T-helper 1 cell treated with Interleukin-12 subunit alpha and Interleukin-12 subunit beta and Interleukin-4 antibody, amounts not matched to agents 30 ng/mL and 1 ng/mL, for 36 hours (primary cell): Measurements from ENCODE around the gene S100B. TPM values are rescaled to one million over a fixed set of nuclear protein-coding genes. Genes with fewer than 3 reads are reported as not detected.

Experiments
- intact Hi-C: fragments of 100-400 bp; cut with micrococcal nuclease; formaldehyde crosslinking; loops from one replicate; pipeline ENCODE4 v1.15.1; 2024
- total RNA-seq: library from RNA; stranded (reverse); gene quantifications from 2 replicates; pipeline ENCODE4 v1.2.3, GENCODE V29; 2022

The S100B gene
- total RNA-seq, 1 donor from 2014 or later: 0.49 TPM

DNA sequence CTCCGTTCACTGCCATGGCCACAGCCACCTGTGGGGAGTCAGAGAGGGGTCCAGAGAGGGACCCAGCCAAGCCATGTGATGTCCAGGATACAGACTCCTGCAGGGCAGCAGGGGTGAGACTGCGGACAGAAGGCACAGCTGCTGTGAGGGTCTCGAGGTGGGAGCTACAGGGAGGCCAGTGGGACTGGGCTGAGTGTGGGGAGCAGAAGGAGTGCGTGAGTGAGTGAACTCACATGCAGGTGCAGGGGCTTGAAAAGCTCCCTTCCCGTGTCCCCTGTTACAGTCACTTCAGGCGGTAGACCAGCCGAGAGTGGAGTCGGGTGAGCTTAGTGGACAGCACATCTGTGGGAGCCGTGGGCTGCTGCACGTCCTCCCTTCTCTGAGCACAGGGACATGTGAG lies 42.4 kb downstream of the S100B start:
- intact Hi-C loops: no loop called here

DNA sequence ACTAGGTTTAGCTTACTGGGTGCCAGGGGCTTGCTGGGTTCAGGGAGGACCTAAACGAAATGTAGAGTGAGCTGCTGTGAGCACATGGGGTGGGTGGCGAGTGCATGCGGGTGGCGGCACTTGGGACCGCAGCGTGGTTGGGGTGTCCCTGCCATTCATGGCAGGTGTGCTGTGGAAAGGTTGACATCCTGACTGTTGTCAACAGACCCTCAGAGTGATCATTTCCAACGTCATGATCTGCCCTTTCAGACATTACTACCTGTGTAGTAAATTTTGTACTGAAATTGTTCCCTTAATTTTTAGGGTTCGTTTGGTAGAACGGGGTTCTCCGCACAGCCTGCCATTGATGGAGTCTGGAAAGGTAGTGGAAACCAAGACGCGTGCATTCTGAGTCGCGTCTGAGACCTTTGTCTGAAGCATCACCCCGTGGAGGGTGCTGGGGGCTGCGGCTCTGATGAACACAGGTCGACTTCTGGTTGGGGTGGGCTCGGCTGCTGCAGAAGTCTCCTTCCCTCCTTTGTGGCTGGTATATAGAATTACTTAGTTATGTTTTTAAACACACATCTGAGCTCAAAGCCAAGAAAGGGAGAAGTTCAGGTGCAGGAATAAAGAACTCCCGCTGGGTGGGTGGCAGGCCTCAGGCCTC lies 43.3 kb downstream of the S100B start:
- intact Hi-C loops: no loop called here

DNA sequence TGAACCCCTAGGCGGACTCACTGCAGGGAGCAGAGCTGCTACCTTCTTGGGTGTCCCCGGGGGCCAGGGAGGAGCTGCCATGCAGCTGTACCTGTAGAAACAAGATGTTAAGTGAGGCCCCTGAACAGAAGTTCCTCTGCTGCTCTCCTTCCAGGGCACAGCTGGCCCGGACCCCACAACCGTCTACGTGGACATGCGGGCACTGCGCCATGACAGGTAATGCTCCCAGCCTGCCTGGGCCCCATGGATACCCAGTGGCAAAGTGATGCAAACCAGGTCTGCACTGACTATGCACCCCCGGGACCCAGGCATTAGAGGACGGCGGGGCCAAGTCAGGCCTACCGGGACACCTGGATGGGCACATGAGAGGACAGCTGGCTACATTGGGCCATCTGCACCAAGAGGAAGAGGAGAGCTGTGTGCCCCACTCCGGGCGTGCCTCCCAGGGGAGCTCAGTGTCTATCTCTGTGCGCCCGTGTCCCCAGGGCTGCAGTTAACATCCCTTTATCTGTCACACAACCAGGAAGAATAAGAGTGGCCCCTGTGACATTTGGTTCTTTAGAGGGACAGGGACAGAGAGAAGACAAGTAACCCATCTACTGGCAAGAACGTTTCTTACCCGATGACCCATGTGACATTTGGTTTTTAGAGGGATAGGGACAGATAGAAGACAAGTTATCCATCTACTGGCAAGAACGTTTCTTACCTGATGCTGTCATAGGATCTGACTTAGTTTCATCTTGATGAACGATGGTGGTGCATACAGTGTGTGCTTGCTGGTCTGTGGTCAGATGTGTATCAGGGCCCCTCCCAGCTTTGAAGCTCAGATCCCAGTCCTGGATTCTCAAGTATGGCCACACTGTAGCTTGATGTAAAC lies 44.1 kb downstream of the S100B start:
- intact Hi-C loops: no loop called here

DNA sequence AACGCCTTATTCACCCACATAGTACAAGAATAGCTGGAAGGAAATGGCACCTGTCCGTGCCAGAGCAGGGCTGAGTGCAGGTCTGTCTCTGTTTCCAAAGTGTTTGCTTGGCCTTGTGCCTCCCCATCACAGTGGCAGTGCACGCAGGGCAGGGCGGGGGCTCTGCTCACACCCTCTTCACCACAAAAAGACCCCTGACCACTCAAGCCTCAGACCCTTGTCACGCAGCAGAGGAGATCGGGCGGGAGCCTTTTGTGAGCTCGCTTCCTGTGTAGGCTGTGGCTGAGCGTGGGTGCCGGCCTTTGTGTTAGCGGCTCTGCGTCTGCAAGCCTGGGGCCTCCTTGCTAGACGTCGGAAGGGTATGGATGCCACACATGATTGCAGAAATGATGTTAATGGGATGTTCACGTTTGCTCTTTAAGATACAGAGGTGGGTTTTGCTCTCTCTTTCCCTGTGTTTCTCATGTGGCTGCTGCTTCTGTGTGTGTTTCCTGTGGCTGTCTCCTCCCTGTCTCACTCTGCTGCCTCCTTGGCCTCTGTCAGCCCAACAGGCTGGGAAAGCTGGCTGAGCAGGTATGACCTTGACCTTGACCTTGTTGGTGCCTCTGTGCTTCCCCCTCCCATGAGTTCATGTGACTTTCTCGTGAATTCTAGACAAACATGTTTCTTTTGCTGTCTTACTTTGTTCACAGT lies 45.4 kb downstream of the S100B start:
- intact Hi-C loops: loop anchor here (1.0 to 2.0 kb wide), 6 partner anchors 8 to 236 kb away; partner anchors contain the start of genes C21orf58, DIP2A and PRMT2

DNA sequence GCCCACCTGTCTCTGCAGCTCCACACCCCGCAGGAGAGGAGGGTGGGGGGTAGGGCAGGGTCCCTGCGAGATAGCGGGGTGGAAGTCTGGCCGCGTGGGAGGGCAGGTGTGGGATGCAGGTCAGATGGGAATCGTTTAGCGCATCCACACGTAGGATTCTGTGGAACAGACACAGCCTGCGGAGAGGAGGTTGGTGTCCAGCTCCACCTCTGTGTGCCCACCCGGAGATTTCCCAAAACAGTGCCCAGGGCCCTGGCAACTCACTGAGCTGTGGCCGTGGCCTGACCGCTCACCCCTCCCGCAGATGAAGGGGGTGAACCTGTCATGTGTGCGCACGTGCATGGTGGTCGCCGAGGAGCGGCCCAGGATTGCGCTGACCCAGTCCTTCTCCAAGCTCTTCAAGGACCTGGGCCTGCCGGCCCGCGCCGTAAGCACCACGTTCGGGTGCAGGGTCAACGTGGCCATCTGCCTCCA lies 46.9 kb downstream of the S100B start:
- intact Hi-C loops: loop anchor here (2.0 kb wide), 3 partner anchors 65 to 189 kb away; partner anchors contain the start of gene DIP2A

DNA sequence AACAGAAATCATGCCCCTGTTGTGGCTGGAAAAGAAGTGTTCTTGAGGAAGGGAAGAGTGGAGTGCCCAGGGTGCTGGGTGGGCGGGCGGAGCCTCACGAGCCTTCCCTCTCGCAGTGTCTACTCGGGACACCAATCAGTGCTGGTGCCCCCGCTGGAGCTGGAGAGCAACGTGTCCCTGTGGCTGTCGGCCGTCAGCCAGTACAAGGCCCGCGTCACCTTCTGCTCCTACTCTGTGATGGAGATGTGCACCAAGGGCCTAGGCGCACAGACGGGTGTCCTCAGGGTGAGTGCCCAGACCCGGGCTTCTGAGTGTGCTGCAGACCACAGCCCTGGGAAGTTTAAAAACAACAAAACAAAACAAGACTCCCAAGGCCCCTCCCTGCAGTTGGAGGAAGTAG lies 47.4 kb downstream of the S100B start:
- intact Hi-C loops: no loop called here

DNA sequence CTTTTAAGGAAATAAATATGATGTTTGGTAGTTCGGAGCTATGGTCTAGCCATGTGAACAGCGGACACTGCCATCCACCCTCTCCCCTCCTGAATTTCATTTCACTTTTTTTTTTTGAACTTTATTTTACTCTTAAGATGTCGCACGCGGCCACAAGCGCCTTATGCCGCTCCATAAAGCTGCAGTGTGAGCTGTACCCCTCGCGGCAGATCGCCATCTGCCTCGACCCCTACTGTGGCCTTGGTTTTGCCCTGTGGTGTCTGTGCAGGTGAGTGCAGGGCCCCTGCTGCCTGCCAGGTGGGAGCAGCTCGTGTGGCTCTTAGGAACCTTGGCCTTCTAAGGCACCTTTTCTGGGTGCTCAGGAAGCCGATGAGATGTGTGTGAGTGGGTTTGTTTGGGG lies 48.1 kb downstream of the S100B start:
- intact Hi-C loops: no loop called here

DNA sequence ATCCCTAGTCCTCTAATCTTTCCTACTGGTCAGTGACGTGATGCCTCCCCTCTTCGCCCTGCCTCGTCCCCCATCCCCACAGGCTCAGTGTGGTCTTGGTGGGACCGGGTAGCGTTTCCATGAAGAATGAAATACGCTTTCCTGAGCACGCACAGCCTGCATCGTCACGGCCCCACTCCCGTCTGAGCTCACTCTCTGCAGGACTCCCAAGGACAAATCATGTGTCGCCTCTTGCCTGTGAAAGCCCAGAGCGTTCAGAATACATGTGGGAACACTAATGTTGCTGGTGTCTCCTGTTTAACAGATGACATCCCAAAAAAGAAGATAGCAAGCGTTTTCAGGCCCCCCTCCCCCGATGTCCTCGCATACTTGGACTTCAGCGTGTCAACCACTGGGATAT lies 49.2 kb downstream of the S100B start:
- intact Hi-C loops: no loop called here

- intact Hi-C loops: no loop called here
Measured at GRCh38 chr21:46555225-46555617, 49.7 kb downstream of the S100B start.

DNA sequence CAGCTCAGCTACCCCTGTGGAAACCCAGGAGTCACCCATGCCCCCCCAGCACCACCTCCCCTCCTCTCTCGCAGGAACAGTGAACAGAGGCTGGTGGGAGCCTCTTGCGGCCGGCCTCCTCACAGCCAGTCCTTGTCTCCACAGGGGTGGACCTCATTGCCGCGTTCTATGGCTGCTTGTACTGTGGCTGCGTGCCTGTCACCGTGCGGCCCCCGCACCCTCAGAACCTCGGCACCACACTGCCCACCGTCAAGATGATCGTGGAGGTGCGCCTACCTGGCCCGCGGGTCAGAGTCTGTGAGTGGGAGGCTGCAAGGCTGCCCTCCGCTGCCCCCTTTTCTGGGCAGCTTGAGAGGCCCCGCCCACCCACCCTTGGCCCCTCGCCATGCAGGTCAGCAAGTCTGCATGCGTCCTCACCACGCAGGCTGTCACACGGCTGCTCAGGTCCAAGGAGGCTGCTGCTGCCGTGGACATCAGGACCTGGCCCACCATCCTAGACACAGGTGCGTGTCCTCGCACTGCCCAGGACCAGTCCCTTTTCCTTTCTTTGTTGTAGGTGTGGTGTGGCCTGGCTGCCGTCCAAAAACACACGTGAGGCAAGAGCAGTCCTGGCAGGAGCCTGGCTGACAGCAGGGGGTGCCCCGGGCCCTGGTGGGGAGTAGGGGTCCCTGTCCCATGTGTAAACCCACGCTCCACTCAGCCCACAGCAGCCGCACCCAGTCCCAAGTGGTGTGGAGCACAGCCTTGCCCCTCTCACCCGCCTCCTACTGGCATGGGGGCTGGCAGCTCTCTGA lies 50.3 kb downstream of the S100B start:
- intact Hi-C loops: no loop called here

DNA sequence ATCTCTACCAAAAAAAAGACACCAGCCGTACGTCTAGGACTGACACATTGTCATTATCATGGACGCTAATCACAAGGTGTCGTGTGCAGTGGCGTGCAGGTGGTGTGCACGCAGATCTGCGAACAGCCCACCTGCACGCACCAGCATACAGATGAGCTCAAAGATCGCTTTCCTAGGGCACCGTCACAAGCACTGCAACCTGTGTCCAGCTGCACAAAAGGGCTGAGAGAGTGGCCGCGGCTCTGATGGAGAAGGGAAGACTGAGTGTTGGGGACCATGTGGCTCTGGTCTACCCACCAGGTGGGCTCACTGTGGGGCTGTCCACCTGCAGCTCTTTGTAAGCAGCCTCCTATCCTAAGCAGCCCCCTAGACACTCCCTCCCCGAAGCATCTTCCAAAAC lies 50.9 kb downstream of the S100B start:
- intact Hi-C loops: no loop called here

DNA sequence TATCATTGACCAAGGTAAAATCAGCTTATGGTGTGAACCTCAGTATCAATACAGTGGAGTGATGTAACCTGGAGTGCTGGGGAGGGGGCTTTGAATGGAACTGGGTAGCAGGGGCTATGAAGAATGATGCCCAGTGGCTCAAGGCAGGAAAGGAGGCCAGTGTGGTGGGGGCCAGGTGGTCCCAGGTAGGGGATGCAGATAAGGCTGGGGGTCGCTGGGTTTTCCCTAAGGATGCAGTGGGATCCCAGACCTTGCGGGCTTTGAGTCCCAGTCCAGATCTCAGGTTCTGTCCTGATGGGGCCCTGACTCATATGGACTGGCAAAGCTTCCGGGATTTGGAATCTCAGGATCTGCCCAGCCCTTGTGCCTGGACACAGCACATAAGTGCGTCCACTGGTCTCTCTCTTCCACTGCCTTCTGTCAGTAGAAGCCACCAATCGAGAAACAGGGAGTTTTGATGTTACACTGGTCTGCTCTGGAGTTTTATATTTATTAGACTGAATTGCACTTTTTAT lies 52.0 kb downstream of the S100B start:
- intact Hi-C loops: no loop called here

GRCh38 chr21:46552274-46552673 lies 52.6 kb downstream of the S100B start:
- intact Hi-C loops: no loop called here

DNA sequence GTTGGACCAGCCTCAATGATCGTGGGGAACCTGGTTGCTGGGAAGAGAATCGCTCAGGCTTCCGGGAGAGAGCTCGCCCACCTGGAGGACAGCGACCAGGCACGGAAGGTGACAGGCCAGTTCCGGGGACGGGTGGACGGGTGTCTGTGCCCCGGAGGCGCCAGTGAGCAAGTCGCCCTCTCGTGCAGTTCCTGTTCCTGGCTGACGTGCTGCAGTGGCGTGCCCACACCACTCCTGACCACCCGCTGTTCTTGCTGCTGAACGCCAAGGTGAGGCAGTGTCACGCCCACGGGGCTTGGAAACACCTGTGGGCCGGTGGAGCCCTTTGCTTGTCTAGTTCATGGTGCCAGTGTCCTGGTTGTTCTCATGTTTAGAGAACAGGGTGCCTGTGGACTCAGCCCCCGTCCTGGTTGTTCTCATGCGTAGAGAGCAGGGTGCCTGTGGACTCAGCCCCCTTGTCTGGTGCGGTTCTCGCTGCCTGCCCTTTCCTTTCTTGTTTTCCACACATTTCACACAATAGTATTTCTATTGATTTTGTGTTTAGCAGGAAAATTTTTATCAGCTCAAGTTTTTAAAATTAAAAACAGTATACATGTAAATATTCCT lies 53.1 kb downstream of the S100B start:
- intact Hi-C loops: loop anchor here (1.0 to 2.0 kb wide), 2 partner anchors 8 to 93 kb away; partner anchors contain the start of gene DIP2A

- intact Hi-C loops: loop anchor here (2.0 kb wide), 1 partner anchor 92 kb away; the partner anchor contains the start of gene DIP2A
Measured at GRCh38 chr21:46550116-46550941, 54.6 kb downstream of the S100B start.

DNA sequence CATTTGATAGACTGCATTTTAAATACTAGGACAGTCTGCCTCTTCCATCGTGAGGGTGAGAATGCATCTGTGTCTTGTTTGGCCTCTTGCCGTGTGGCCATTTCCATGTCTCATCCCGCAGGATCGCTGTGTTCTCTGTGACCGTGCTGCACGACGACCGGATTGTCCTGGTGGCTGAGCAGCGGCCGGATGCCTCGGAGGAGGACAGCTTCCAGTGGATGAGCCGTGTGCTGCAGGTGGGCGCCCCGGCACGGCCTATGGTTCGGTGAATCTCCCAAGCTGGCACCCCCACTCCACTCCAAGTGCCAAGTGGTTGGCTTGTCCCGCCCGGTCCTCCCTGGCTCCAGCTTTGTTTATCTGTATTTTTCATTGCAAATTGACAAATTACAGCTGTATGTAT lies 55.2 kb downstream of the S100B start:
- intact Hi-C loops: loop anchor here (2.0 kb wide), 1 partner anchor 91 kb away; the partner anchor contains the start of gene DIP2A
